GM23338 (cell line): Measurements from ENCODE around the gene NLRP6. TPM values are rescaled to one million over a fixed set of nuclear protein-coding genes. Genes with fewer than 3 reads are reported as not detected.

ENCODE experiments used
- ATAC-seq: fragments of 200-7000 bp; cut with Tn5 transposase; 3 replicates; pipeline ENCODE4 v1.9.1; 2020
- DNase-seq: peaks from one replicate; pipeline ENCODE4 v3.0.0-alpha.2; 2015; ENCODE audit warnings: low spot score
- H2AFZ ChIP-seq: fragments of 200-600 bp; sonication (generic); 2 replicates; pipeline ENCODE4 v1.8.0; 2016; ENCODE audit warnings: antibody characterized with exemption, mild to moderate bottlenecking, moderate library complexity
- H3F3A ChIP-seq: fragments of 200-600 bp; sonication (generic); replicated peaks from 2 replicates; pipeline ENCODE4 v1.8.0; 2017; ENCODE audit warnings: antibody characterized with exemption, mixed run types, low read depth
- H3K27ac ChIP-seq: fragments of 200-600 bp; sonication (generic); 2 replicates; pipeline ENCODE4 v1.6.1; 2016; ENCODE audit warnings: low read depth
- H3K27me3 ChIP-seq: fragments of 200-600 bp; sonication (generic); 2 replicates; pipeline ENCODE4 v1.8.0; 2016; ENCODE audit warnings: mild to moderate bottlenecking, mixed run types, moderate library complexity; ENCODE audit not compliant: insufficient read depth
- H3K36me3 ChIP-seq: fragments of 200-600 bp; sonication (generic); 2 replicates; pipeline ENCODE4 v1.8.0; 2016; ENCODE audit warnings: mild to moderate bottlenecking; ENCODE audit not compliant: insufficient read depth
- H3K4me1 ChIP-seq: fragments of 200-600 bp; sonication (generic); 2 replicates; pipeline ENCODE4 v1.8.0; 2016; ENCODE audit warnings: mild to moderate bottlenecking, moderate library complexity; ENCODE audit not compliant: insufficient read depth
- H3K4me2 ChIP-seq: fragments of 200-600 bp; sonication (generic); 2 replicates; pipeline ENCODE4 v1.7.1; 2017; ENCODE audit warnings: mixed run types
- H3K4me3 ChIP-seq: fragments of 200-600 bp; sonication (generic); 2 replicates; pipeline ENCODE4 v1.6.1; 2016; ENCODE audit warnings: mixed run types
- H3K79me2 ChIP-seq: fragments of 200-600 bp; sonication (generic); replicated peaks from 2 replicates; pipeline ENCODE4 v1.8.0; 2017; ENCODE audit warnings: mild to moderate bottlenecking; ENCODE audit not compliant: insufficient read depth
- H3K9me2 ChIP-seq: fragments of 200-600 bp; sonication (generic); 2 replicates; pipeline ENCODE4 v1.8.0; 2017; ENCODE audit not compliant: insufficient read depth
- H4K20me1 ChIP-seq: fragments of 200-600 bp; sonication (generic); replicated peaks from 2 replicates; pipeline ENCODE4 v1.8.0; 2017; ENCODE audit warnings: mild to moderate bottlenecking; ENCODE audit not compliant: insufficient read depth
- H3K27ac Mint-ChIP-seq: 2 replicates; pipeline ENCODE4 v1.8.0; 2020; ENCODE audit warnings: inconsistent platforms, mild to moderate bottlenecking, moderate library complexity, mixed read lengths
- H3K27me3 Mint-ChIP-seq: 3 replicates; pipeline ENCODE4 v1.8.0; 2022; ENCODE audit warnings: low read depth, mild to moderate bottlenecking, moderate library complexity, mixed read lengths, inconsistent platforms; ENCODE audit not compliant: insufficient read depth, poor library complexity
- H3K36me3 Mint-ChIP-seq: 3 replicates; pipeline ENCODE4 v1.8.0; 2021; ENCODE audit warnings: low read depth, mild to moderate bottlenecking, inconsistent platforms, moderate library complexity, mixed read lengths
- H3K4me1 Mint-ChIP-seq: 3 replicates; pipeline ENCODE4 v1.8.0; 2020; ENCODE audit warnings: mild to moderate bottlenecking, inconsistent platforms, mixed read lengths
- H3K4me3 Mint-ChIP-seq: 3 replicates; pipeline ENCODE4 v1.8.0; 2021; ENCODE audit warnings: moderate library complexity, mild to moderate bottlenecking, inconsistent platforms, mixed read lengths
- H3K9me3 Mint-ChIP-seq: 3 replicates; pipeline ENCODE4 v1.8.0; 2020; ENCODE audit warnings: moderate library complexity, mild to moderate bottlenecking, inconsistent platforms, mixed read lengths
- CREB1 ChIP-seq: fragments of 250-450 bp; sonication (Bioruptor Pico); IDR thresholded peaks from 2 replicates; pipeline ENCODE4 v1.5.0; 2020; ENCODE audit warnings: low read depth, mild to moderate bottlenecking, moderate library complexity
- CTCF ChIP-seq, 2 experiments: fragments of 200-600 bp in 1 of 2; sonication (generic) in 1 of 2; conservative IDR thresholded peaks; 2 replicates each; pipeline versions ENCODE4 v1.5.1 to v1.6.1; 2016 to 2017; ENCODE audit warnings: antibody characterized with exemption in 2 of 2, low read depth in 2 of 2, mild to moderate bottlenecking in 2 of 2, moderate library complexity in 1 of 2
- EZH2 ChIP-seq: fragments of 200-600 bp; sonication (generic); IDR thresholded peaks from one replicate; pipeline ENCODE4 v1.8.0; 2017; ENCODE audit warnings: antibody characterized with exemption, mild to moderate bottlenecking, low read depth; ENCODE audit not compliant: unreplicated experiment
- EZH2phosphoT487 ChIP-seq: fragments of 200-600 bp; sonication (generic); IDR thresholded peaks from one replicate; pipeline ENCODE4 v1.8.1; 2018; ENCODE audit warnings: antibody characterized with exemption; ENCODE audit not compliant: unreplicated experiment
- JUNB ChIP-seq: IDR thresholded peaks from one replicate; pipeline ENCODE4 v1.6.1; 2016; ENCODE audit warnings: antibody characterized with exemption; ENCODE audit not compliant: unreplicated experiment
- NANOG ChIP-seq: IDR thresholded peaks from 2 replicates; pipeline ENCODE4 v1.6.1; 2016; ENCODE audit warnings: antibody characterized with exemption, borderline replicate concordance
- POLR2AphosphoS5 ChIP-seq: IDR thresholded peaks from 2 replicates; pipeline ENCODE4 v1.6.1; 2016; ENCODE audit warnings: antibody characterized with exemption, low read depth
- STAT1 ChIP-seq: IDR thresholded peaks from one replicate; pipeline ENCODE4 v1.6.1; 2016; ENCODE audit warnings: antibody characterized with exemption; ENCODE audit not compliant: unreplicated experiment
- ZNF114 ChIP-seq: fragments of 250-450 bp; sonication (Bioruptor Pico); IDR thresholded peaks from 2 replicates; pipeline ENCODE4 v1.5.0; 2020; ENCODE audit warnings: mild to moderate bottlenecking, moderate library complexity
- ZNF331 ChIP-seq: fragments of 250-450 bp; sonication (Bioruptor Pico); IDR thresholded peaks from 2 replicates; pipeline ENCODE4 v1.5.0; 2020; ENCODE audit warnings: low read depth, mild to moderate bottlenecking, moderate library complexity
- polyA plus RNA-seq: library from polyadenylated mRNA; unstranded; fragments of >200 nt; fragmentation: Nextera tagmentation; extraction: Ambion mirVana; gene quantifications from 2 replicates; pipeline ENCODE4 v1.2.1, GENCODE V29; 2016
- total RNA-seq: library from RNA; depleted of rRNA; stranded (reverse); fragments of >200 nt; shearing (Covaris generic); gene quantifications from 2 replicates; pipeline ENCODE4 v1.2.3, GENCODE V29; 2014
- TF ChIP-seq, protein P1 (sequence below): fragments of 250-450 bp; sonication (Bioruptor Pico); IDR thresholded peaks from 2 replicates; pipeline ENCODE4 v1.5.0; 2020; ENCODE audit warnings: mild to moderate bottlenecking, moderate library complexity
- TF ChIP-seq, protein P2 (sequence below): IDR thresholded peaks from one replicate; pipeline ENCODE4 v1.6.1; 2018; ENCODE audit warnings: antibody characterized with exemption; ENCODE audit not compliant: unreplicated experiment
- TF ChIP-seq, protein P3 (sequence below): IDR thresholded peaks from 2 replicates; pipeline ENCODE4 v1.6.1; 2016; ENCODE audit warnings: antibody characterized with exemption

NLRP6 gene
- total and polyA plus RNA-seq, 2 experiments from 2014 or later = 0.15 to 0.73 TPM

- Mint-ChIP-seq H3K4me3 (peak overlapping the region; percentile 93), H3K27ac (no peak overlapping the region), H3K4me1 (0 out of 3 replicates have a peak, but pooled peaks cover 4% of the 10 kb centered on the region), H3K9me3 (no peaks in the 10 kb centered on the region), H3K27me3 (peaks cover 5% of the 10 kb centered on the region), H3K36me3 (peaks cover 3% of the 10 kb centered on the region)
- TF ChIP-seq EZH2phosphoT487 (no peak), POLR2AphosphoS5 (no peak), JUNB (no peak), NANOG (no peak), EZH2 (no peak), ZNF331 (CRISPR knock-in tag) (no peak), STAT1 (no peak), CREB1 (CRISPR knock-in tag) (no peak), ZNF114 (CRISPR knock-in tag) (no peak), CTCF (conservative IDR thresholded peaks at IDR 0.05; ENCODE audit: low read depth in 2 of 2) (no peak)
- TF ChIP-seq, protein P1, sequence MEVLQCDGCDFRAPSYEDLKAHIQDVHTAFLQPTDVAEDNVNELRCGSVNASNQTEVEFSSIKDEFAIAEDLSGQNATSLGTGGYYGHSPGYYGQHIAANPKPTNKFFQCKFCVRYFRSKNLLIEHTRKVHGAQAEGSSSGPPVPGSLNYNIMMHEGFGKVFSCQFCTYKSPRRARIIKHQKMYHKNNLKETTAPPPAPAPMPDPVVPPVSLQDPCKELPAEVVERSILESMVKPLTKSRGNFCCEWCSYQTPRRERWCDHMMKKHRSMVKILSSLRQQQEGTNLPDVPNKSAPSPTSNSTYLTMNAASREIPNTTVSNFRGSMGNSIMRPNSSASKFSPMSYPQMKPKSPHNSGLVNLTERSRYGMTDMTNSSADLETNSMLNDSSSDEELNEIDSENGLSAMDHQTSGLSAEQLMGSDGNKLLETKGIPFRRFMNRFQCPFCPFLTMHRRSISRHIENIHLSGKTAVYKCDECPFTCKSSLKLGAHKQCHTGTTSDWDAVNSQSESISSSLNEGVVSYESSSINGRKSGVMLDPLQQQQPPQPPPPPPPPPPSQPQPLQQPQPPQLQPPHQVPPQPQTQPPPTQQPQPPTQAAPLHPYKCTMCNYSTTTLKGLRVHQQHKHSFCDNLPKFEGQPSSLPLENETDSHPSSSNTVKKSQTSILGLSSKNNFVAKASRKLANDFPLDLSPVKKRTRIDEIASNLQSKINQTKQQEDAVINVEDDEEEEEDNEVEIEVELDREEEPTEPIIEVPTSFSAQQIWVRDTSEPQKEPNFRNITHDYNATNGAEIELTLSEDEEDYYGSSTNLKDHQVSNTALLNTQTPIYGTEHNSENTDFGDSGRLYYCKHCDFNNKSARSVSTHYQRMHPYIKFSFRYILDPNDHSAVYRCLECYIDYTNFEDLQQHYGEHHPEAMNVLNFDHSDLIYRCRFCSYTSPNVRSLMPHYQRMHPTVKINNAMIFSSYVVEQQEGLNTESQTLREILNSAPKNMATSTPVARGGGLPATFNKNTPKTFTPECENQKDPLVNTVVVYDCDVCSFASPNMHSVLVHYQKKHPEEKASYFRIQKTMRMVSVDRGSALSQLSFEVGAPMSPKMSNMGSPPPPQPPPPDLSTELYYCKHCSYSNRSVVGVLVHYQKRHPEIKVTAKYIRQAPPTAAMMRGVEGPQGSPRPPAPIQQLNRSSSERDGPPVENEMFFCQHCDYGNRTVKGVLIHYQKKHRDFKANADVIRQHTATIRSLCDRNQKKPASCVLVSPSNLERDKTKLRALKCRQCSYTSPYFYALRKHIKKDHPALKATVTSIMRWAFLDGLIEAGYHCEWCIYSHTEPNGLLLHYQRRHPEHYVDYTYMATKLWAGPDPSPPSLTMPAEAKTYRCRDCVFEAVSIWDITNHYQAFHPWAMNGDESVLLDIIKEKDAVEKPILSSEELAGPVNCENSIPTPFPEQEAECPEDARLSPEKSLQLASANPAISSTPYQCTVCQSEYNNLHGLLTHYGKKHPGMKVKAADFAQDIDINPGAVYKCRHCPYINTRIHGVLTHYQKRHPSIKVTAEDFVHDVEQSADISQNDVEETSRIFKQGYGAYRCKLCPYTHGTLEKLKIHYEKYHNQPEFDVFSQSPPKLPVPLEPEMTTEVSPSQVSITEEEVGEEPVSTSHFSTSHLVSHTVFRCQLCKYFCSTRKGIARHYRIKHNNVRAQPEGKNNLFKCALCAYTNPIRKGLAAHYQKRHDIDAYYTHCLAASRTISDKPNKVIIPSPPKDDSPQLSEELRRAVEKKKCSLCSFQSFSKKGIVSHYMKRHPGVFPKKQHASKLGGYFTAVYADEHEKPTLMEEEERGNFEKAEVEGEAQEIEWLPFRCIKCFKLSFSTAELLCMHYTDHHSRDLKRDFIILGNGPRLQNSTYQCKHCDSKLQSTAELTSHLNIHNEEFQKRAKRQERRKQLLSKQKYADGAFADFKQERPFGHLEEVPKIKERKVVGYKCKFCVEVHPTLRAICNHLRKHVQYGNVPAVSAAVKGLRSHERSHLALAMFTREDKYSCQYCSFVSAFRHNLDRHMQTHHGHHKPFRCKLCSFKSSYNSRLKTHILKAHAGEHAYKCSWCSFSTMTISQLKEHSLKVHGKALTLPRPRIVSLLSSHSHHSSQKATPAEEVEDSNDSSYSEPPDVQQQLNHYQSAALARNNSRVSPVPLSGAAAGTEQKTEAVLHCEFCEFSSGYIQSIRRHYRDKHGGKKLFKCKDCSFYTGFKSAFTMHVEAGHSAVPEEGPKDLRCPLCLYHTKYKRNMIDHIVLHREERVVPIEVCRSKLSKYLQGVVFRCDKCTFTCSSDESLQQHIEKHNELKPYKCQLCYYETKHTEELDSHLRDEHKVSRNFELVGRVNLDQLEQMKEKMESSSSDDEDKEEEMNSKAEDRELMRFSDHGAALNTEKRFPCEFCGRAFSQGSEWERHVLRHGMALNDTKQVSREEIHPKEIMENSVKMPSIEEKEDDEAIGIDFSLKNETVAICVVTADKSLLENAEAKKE = no peak
- TF ChIP-seq, protein P2, sequence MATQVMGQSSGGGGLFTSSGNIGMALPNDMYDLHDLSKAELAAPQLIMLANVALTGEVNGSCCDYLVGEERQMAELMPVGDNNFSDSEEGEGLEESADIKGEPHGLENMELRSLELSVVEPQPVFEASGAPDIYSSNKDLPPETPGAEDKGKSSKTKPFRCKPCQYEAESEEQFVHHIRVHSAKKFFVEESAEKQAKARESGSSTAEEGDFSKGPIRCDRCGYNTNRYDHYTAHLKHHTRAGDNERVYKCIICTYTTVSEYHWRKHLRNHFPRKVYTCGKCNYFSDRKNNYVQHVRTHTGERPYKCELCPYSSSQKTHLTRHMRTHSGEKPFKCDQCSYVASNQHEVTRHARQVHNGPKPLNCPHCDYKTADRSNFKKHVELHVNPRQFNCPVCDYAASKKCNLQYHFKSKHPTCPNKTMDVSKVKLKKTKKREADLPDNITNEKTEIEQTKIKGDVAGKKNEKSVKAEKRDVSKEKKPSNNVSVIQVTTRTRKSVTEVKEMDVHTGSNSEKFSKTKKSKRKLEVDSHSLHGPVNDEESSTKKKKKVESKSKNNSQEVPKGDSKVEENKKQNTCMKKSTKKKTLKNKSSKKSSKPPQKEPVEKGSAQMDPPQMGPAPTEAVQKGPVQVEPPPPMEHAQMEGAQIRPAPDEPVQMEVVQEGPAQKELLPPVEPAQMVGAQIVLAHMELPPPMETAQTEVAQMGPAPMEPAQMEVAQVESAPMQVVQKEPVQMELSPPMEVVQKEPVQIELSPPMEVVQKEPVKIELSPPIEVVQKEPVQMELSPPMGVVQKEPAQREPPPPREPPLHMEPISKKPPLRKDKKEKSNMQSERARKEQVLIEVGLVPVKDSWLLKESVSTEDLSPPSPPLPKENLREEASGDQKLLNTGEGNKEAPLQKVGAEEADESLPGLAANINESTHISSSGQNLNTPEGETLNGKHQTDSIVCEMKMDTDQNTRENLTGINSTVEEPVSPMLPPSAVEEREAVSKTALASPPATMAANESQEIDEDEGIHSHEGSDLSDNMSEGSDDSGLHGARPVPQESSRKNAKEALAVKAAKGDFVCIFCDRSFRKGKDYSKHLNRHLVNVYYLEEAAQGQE = no peak
- TF ChIP-seq, protein P3, sequence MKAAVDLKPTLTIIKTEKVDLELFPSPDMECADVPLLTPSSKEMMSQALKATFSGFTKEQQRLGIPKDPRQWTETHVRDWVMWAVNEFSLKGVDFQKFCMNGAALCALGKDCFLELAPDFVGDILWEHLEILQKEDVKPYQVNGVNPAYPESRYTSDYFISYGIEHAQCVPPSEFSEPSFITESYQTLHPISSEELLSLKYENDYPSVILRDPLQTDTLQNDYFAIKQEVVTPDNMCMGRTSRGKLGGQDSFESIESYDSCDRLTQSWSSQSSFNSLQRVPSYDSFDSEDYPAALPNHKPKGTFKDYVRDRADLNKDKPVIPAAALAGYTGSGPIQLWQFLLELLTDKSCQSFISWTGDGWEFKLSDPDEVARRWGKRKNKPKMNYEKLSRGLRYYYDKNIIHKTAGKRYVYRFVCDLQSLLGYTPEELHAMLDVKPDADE = no peak
- H3K27me3 ChIP-seq = no peaks in the 10 kb centered on the region
- peaks cover 10% of the 10 kb centered on the region for H3K4me1 ChIP-seq
- peaks cover 11% of the 10 kb centered on the region; the same call in 1 of the 2 replicates for H3F3A ChIP-seq
- 0 out of 2 replicates have a peak, but pooled peaks cover 5% of the 10 kb centered on the region for H3K36me3 ChIP-seq
- H4K20me1 ChIP-seq = peaks cover 15% of the 10 kb centered on the region
- H2AFZ ChIP-seq = no peak overlapping the region
- H3K9me2 ChIP-seq = no peaks in the 10 kb centered on the region
- H3K4me2 ChIP-seq = peak overlapping the region; percentile 92
- peaks cover 26% of the 10 kb centered on the region for H3K79me2 ChIP-seq
- ATAC-seq (no peak), DNase-seq (no peak)
- H3K4me3 ChIP-seq = peak overlapping the region; percentile 88
- H3K27ac ChIP-seq = no peak overlapping the region
Measured at GRCh38 chr11:235180-235579, 43.0 kb upstream of the NLRP6 start.
